Psoas muscle (tissue), 8 donors: ENCODE measurements around the gene OBSCN. TPM values are rescaled to one million over a fixed set of nuclear protein-coding genes. Genes with fewer than 3 reads are reported as not detected.
"Not testable (repeated sequence)": the region's sequence is repeated elsewhere in the genome, so short reads cannot be mapped to it uniquely, and the experiment has no call there.

Experiments used
- ATAC-seq, 4 donors: fragments of 200-7000 bp; cut with Tn5 transposase; one replicate each; pipeline ENCODE4 v1.9.1; 2020; ENCODE audit warnings: moderate library complexity in 3 of 4, mild to moderate bottlenecking in 2 of 4
- DNase-seq, 2 donors: peaks; one replicate each; pipeline ENCODE4 v3.0.0-alpha.2; 2020
- H3K27ac ChIP-seq: fragments of 200-600 bp; one replicate; pipeline ENCODE4 v1.8.0; 2022
- H3K27me3 ChIP-seq, 3 donors: fragments of 200-600 bp in 1 of 3; one replicate each; pipeline versions ENCODE4 v1.6.1 to v1.8.0; 2013 to 2022; ENCODE audit warnings: low read length in 2 of 3, mild to moderate bottlenecking in 2 of 3, moderate library complexity in 1 of 3; ENCODE audit not compliant: insufficient read depth in 3 of 3
- H3K36me3 ChIP-seq, 2 donors: fragments of 200-600 bp in 1 of 2; one replicate each; pipeline versions ENCODE4 v1.6.1 to v1.8.0; 2013 to 2022; ENCODE audit warnings: low read depth in 1 of 2, mild to moderate bottlenecking in 1 of 2, moderate library complexity in 1 of 2; ENCODE audit not compliant: insufficient read depth in 1 of 2
- H3K4me1 ChIP-seq: fragments of 200-600 bp; one replicate; pipeline ENCODE4 v1.8.0; 2022
- H3K4me3 ChIP-seq: fragments of 200-600 bp; one replicate; pipeline ENCODE4 v1.8.0; 2022; ENCODE audit warnings: mild to moderate bottlenecking
- H3K9me3 ChIP-seq: fragments of 200-600 bp; one replicate; pipeline ENCODE4 v1.8.0; 2022
- WGBS, 3 donors: extraction: QIAGEN DNeasy Blood & Tissue Kit; methylation state at CpG; one replicate each; pipeline versions ENCODE4 v1.1.6 to v1.1.7; 2013; 5-methylcytosine and 5-hydroxymethylcytosine counted together
- intact Hi-C, 2 donors: fragments of 100-400 bp; cut with DNase I; formaldehyde crosslinking; loops; one replicate each; pipeline versions ENCODE4 v1.11.0 to v1.14.2; 2022
- polyA plus RNA-seq, 3 donors: library from polyadenylated mRNA; stranded (reverse); fragments of 200-250 nt; gene quantifications; one replicate each; pipeline ENCODE4 v1.2.3, GENCODE V29; 2013
- total RNA-seq, 4 donors: library from RNA; stranded (reverse); fragmentation: NEBNext Ultra II Directional in 2 of 4; extraction: Animal tissue kit (Norgen Biotek cat#: 25700) in 2 of 4; gene quantifications; one replicate each; pipeline versions ENCODE4 v1.2.1 to v1.2.4, GENCODE V29; 2021 to 2023
- TF ChIP-seq, protein P1 (sequence below): fragments of 200-600 bp; IDR thresholded peaks from one replicate; pipeline ENCODE4 v1.8.0; 2022; ENCODE audit warnings: antibody characterized with exemption
- donor health status: healthy with polysubstance abuse.
- donor health status: DM: no; HTN: no; CAD: no; lungs with moderate emphysema.
- donor health status: Bipolar disorder and iron deficiency.
- donor health status: healthy.
- donor health status: DM: yes; HTN: yes; CAD: no.
- donor health status: DM: no; HTN: no; CAD: no.
- donor health status: DM: no; HTN: no; CAD: no.
- donor health status: DM: yes; HTN: yes; CAD: no.

Gene OBSCN
- total and polyA plus RNA-seq, 7 donors = 397 to 1,869 (median 1,061) TPM

DNA sequence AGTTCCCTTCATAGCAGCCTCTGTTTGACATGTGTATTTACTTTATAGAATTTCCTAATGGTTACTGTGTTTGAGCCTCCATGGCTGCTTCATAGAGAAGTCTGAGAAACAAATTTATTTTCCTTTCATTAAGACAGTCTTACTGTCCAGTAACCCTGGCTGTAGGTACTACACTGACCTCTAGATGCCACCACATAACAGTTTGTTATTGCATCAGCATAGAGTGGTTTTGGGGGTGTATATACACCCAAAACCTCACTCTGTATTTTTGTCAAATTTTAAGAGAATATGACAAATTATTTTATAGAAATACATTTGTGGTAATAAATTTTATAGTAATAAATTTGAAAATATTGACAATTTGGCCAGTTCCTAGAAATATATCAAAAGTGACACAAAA lies 57.3 kb downstream of the OBSCN start:
- H3K4me3 ChIP-seq = no peak overlapping the region
- no peaks in the 10 kb centered on the region for H3K9me3 ChIP-seq
- TF ChIP-seq, protein P1, sequence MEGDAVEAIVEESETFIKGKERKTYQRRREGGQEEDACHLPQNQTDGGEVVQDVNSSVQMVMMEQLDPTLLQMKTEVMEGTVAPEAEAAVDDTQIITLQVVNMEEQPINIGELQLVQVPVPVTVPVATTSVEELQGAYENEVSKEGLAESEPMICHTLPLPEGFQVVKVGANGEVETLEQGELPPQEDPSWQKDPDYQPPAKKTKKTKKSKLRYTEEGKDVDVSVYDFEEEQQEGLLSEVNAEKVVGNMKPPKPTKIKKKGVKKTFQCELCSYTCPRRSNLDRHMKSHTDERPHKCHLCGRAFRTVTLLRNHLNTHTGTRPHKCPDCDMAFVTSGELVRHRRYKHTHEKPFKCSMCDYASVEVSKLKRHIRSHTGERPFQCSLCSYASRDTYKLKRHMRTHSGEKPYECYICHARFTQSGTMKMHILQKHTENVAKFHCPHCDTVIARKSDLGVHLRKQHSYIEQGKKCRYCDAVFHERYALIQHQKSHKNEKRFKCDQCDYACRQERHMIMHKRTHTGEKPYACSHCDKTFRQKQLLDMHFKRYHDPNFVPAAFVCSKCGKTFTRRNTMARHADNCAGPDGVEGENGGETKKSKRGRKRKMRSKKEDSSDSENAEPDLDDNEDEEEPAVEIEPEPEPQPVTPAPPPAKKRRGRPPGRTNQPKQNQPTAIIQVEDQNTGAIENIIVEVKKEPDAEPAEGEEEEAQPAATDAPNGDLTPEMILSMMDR = peak; percentile 11
- no peaks in the 10 kb centered on the region for H3K27me3 ChIP-seq
- H3K27ac ChIP-seq = peak overlapping the region; percentile 21
- ATAC-seq = no peak
- peaks cover 3 to 97% of the 10 kb centered on the region in 2 donors for H3K36me3 ChIP-seq
- intact Hi-C loops = no loop called here
- peaks cover 25% of the 10 kb centered on the region for H3K4me1 ChIP-seq
- no peak for DNase-seq

- DNase-seq = peak in 1 of 2 donors; percentile 63
- WGBS, 3 donors = 82 to 89% (median 85%) methylated on average over 22 of the region's 22 CpGs
- intact Hi-C loops = no loop called here
- Histone ChIP-seq H3K4me3 (no peak overlapping the region), H3K4me1 (peaks cover 34% of the 10 kb centered on the region), H3K36me3 (peaks cover 3 to 96% of the 10 kb centered on the region in 2 donors), H3K27ac (peak overlapping the region; percentile 50), H3K27me3 (no peaks in the 10 kb centered on the region), H3K9me3 (no peaks in the 10 kb centered on the region)
- ATAC-seq = peak; percentile 5 to 25 (median 12)
- TF ChIP-seq, protein P1 = no peak
Observed at GRCh38 chr1:228267962-228268880, 60.4 kb downstream of the OBSCN start.

DNA sequence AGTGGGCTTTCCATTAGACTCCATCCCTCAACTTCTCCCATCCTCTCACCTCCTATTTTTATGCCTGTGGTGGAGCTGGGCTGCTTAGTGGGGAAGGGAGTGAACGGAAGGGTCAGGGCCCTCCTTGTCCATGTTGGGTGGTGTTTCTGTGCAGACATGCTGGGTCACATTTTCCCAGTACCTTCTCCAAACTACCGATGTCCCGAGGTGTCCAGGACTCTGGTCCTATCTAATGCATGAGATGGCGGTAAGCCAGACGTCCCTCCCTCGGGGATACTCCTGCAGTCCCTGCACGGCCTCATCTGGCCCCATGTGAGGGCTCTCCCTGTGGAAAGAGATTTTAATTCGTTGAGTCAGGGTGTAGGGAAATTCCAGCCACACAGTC lies 61.0 kb downstream of the OBSCN start:
- DNase-seq (no peak), ATAC-seq (peak in 1 of 4 donors; percentile 2)
- Histone ChIP-seq H3K9me3 (no peaks in the 10 kb centered on the region), H3K4me3 (no peak overlapping the region), H3K27ac (peak overlapping the region; percentile 20), H3K4me1 (peaks cover 38% of the 10 kb centered on the region), H3K36me3 (peaks cover 3 to 96% of the 10 kb centered on the region in 2 donors), H3K27me3 (no peaks in the 10 kb centered on the region)
- WGBS, 3 donors = 54 to 70% (median 59%) methylated on average over 8 of the region's 8 CpGs
- TF ChIP-seq, protein P1 = no peak
- intact Hi-C loops = no loop called here

DNA sequence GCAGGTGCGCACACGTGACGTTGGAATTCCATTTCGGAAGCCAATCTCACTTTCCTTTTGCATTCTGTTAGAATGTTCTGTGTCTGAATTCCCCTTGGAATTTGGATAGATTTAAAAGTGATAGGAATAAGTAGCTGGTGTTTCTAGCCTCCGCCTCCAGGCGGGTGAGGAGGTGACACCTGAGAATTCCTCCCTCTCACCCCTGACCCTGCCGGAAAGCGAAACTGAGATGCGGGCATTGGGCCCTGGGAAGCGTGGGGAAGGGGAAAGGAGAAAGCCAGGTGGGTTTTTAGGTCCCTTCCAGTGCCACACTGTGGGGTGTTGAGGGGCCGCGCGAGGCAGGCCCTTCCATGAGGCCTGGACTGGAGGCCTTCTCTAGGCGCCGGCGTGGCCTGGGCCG lies 61.6 kb downstream of the OBSCN start:
- H3K4me3 ChIP-seq, H3K9me3 ChIP-seq, DNase-seq, ATAC-seq, H3K27me3 ChIP-seq, intact Hi-C loops: not testable (repeated sequence)
- H3K4me1 ChIP-seq = peaks cover 42% of the 10 kb centered on the region
- WGBS, 3 donors = 82 to 90% (median 85%) methylated on average over 10 to 14 of the region's 17 CpGs
- H3K27ac ChIP-seq = peak overlapping the region; percentile 20
- H3K36me3 ChIP-seq = peaks cover 5 to 96% of the 10 kb centered on the region in 2 donors

GRCh38 chr1:228270032-228270431 lies 62.2 kb downstream of the OBSCN start:
- WGBS, 3 donors = 55 to 63% (median 61%) methylated on average over 1 of the region's 1 CpG
- DNase-seq (no peak), ATAC-seq (no peak)
- Histone ChIP-seq H3K4me1 (peaks cover 48% of the 10 kb centered on the region), H3K36me3 (peaks cover 8 to 96% of the 10 kb centered on the region in 2 donors), H3K9me3 (no peaks in the 10 kb centered on the region), H3K27ac (no peak overlapping the region), H3K27me3 (no peaks in the 10 kb centered on the region), H3K4me3 (no peak overlapping the region)
- intact Hi-C loops = no loop called here
- TF ChIP-seq, protein P1 = no peak
